Left ventricle myocardium superior (tissue), 1 donor: ENCODE results near the gene PRDX4. TPM values are rescaled to one million over a fixed set of nuclear protein-coding genes. Genes with fewer than 3 reads are reported as not detected.
"Not testable (repeated sequence)": the region's sequence is repeated elsewhere in the genome, so short reads cannot be mapped to it uniquely, and the experiment has no call there.

Experiments used
- ATAC-seq: fragments of 200-7000 bp; cut with Tn5 transposase; one replicate; pipeline ENCODE4 v1.9.1; 2020; ENCODE audit warnings: mild to moderate bottlenecking, moderate library complexity
- DNase-seq: peaks from one replicate; pipeline ENCODE4 v3.0.0-alpha.2; 2020
- intact Hi-C: fragments of 100-400 bp; cut with micrococcal nuclease; formaldehyde crosslinking; loops from one replicate; pipeline ENCODE4 v1.11.0; 2022
- long read RNA-seq: library from polyadenylated mRNA; unstranded; transcript quantifications from one replicate; pipeline ENCODE4 v2.0.0, GENCODE V29; 2021
- total RNA-seq: library from RNA; stranded (reverse); fragmentation: NEBNext Ultra II Directional; extraction: Animal tissue kit (Norgen Biotek cat#: 25700); gene quantifications from one replicate; pipeline ENCODE4 v1.2.1, GENCODE V29; 2021
- donor health status: DM: no; HTN: yes; CAD: no; lungs with severe emphysema.

PRDX4 gene
- 43.6 TPM for total RNA-seq
- long read RNA-seq, transcript PRDX4-202 (7 exons, 1,005 nt): major isoform, 96 of 102 reads
- long read RNA-seq, partial matches to known transcripts: 4 of 102 reads
- long read RNA-seq, other reads (novel, unspliced or antisense): 2 of 102 reads

GRCh38 chrX:23667239-23668177 is at the start of gene PRDX4:
TSS of gene PRDX4 (plus strand) at chrX:23667493. CDS start at chrX:23667571, 78 bp downstream.
- intact Hi-C loops: no loop called here
- ATAC-seq: peak; percentile 100
- DNase-seq: peak; percentile 94

GRCh38 chrX:23621621-23622265 is 45.5 kb upstream of the PRDX4 start:
- DNase-seq: no peak
- intact Hi-C loops: no loop called here
- no peak for ATAC-seq

- ATAC-seq (no peak), DNase-seq (no peak)
- intact Hi-C loops: no loop called here
Measured at GRCh38 chrX:23623797-23624196, 43.5 kb upstream of the PRDX4 start.

GRCh38 chrX:23626651-23627050 is 40.6 kb upstream of the PRDX4 start:
- ATAC-seq (no peak), DNase-seq (no peak)
- intact Hi-C loops: no loop called here

- intact Hi-C loops: no loop called here
- DNase-seq (no peak), ATAC-seq (no peak)
Measured at GRCh38 chrX:23628131-23628530, 39.2 kb upstream of the PRDX4 start.

- intact Hi-C loops: no loop called here
- ATAC-seq (no peak), DNase-seq (no peak)
Measured at GRCh38 chrX:23631136-23631535, 36.2 kb upstream of the PRDX4 start.

- ATAC-seq (no peak), DNase-seq (no peak)
- intact Hi-C loops: no loop called here
Measured at GRCh38 chrX:23633834-23634580, 33.3 kb upstream of the PRDX4 start.

- ATAC-seq (no peak), DNase-seq (no peak)
- intact Hi-C loops: no loop called here
Measured at GRCh38 chrX:23637187-23637586, 30.1 kb upstream of the PRDX4 start.

- no peak for ATAC-seq
- intact Hi-C loops: no loop called here
- no peak for DNase-seq
Measured at GRCh38 chrX:23643020-23643419, 24.3 kb upstream of the PRDX4 start.

GRCh38 chrX:23644744-23645143 is 22.5 kb upstream of the PRDX4 start:
- DNase-seq (no peak), ATAC-seq (no peak)
- intact Hi-C loops: no loop called here

- DNase-seq (no peak), ATAC-seq (no peak)
- intact Hi-C loops: no loop called here
Measured at GRCh38 chrX:23656091-23656490, 11.2 kb upstream of the PRDX4 start.

- no peak for DNase-seq
- ATAC-seq: no peak
- intact Hi-C loops: no loop called here
Measured at GRCh38 chrX:23656684-23657083, 10.6 kb upstream of the PRDX4 start.

- intact Hi-C loops: no loop called here
- DNase-seq: no peak
- ATAC-seq: no peak
Measured at GRCh38 chrX:23659339-23659738, 8.0 kb upstream of the PRDX4 start.

GRCh38 chrX:23660083-23660765 is 7.1 kb upstream of the PRDX4 start:
- ATAC-seq, DNase-seq, intact Hi-C loops: not testable (repeated sequence)

- DNase-seq (no peak), ATAC-seq (no peak)
- intact Hi-C loops: no loop called here
Measured at GRCh38 chrX:23660766-23661132, 6.5 kb upstream of the PRDX4 start.

GRCh38 chrX:23661671-23662070 is 5.6 kb upstream of the PRDX4 start:
- intact Hi-C loops: no loop called here
- no peak for ATAC-seq
- DNase-seq: no peak

GRCh38 chrX:23662187-23662586 is 5.1 kb upstream of the PRDX4 start:
- intact Hi-C loops: no loop called here
- DNase-seq: no peak
- ATAC-seq: no peak

- no peak for ATAC-seq
Measured at GRCh38 chrX:23662853-23663252, 4.4 kb upstream of the PRDX4 start.

GRCh38 chrX:23664496-23664895 is 2.8 kb upstream of the PRDX4 start:
- DNase-seq: no peak
- no peak for ATAC-seq
- intact Hi-C loops: no loop called here

More at GRCh38 chrX:23662853-23663252, 4.4 kb upstream of the PRDX4 start:
- intact Hi-C loops: no loop called here
- DNase-seq: no peak
